HTR-8/SVneo (cell line): ENCODE results near the gene BRD4.
A peak's percentile ranks its signal among the peaks of the same experiment; 100 is the strongest.

Source experiments
- DNase-seq: peaks from one replicate; pipeline ENCODE4 v3.0.0; 2011; ENCODE audit warnings: low spot score, mixed read lengths; ENCODE audit not compliant: insufficient read length
- FAIRE-seq: peaks from 2 replicates; lab custom pipeline; 2011; peaks lifted over from hg19 to GRCh38; lab: Jason Lieb, UNC

BRD4 gene

GRCh38 chr19:15293781-15294491 lies 38.4 kb downstream of the BRD4 start:
- DNase-seq (no peak), FAIRE-seq (no peak)

DNA sequence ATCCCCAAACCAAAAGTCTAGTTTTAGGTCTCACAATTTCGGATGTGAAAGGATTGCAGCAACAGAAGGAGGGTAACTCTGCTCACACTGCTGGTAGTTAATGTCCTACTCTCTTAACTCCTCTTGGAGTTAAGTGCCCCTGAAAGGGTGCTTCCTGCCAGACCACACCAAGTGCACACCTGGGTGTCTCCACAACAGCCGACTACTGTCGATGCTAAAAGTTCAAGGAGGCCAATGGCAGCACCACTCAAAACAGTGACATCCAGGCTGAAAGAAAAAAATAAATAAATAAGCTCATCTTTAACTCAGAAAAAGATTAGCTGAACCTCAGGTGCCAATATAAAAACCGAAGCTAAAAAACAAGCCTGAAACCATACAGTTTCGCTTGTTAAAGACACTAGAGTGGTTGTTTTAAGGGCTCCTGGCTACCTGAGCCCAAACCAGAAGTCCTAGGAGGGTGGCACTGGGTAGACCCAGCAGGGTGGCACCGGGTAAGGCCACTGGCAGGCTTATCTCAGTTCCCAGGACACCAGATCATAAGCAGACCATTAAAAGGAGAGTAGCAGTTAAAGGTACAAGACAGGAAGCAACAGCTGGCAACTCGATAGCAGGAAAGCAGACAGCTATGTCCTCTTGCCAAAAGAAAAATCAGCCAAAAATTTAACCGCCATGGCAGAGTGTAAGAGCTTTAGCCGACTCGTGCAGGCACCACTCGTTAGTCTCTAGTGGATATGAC lies 39.3 kb downstream of the BRD4 start:
- no peak for FAIRE-seq
- no peak for DNase-seq

DNA sequence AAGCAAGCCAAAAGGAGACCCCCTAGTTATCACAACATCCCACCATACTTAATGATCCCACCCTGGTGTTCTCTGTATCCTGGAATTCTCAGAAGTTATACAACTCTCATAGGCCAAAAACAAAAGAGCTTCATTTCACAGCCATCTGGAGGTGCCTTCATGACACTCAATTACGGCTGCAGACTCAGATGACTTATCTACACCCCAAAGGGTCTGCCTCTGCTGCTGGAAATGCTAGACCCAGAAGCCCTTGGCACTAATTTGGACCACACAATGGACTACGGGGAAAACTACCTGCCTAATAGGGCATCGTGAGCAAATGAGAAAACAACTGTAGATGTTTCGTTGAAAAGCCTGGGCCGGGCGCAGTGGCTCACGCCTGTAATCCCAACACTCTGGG lies 40.2 kb downstream of the BRD4 start:
- FAIRE-seq = no peak
- no peak for DNase-seq

GRCh38 chr19:15291548-15292021 lies 40.8 kb downstream of the BRD4 start:
- FAIRE-seq = no peak
- DNase-seq = no peak

DNA sequence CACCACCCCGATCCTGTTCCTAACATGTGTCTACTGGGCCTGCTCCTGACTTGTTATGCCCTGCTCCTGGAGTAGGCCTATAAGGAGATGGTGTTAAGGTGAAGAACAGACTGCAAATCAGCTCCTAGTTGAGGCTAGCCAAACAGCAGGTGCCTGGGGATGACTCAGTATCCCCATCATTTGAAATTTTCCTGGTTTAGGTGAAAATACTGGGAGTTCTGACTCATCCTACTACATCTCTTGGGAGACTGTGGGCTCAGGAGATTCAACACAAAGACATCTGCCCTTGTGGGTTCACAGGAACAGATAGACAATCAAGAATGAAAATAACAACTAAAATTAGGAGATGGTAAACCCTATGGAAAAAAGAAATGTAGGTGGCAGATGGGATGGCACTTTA lies 41.2 kb downstream of the BRD4 start:
- DNase-seq (no peak), FAIRE-seq (no peak)

DNA sequence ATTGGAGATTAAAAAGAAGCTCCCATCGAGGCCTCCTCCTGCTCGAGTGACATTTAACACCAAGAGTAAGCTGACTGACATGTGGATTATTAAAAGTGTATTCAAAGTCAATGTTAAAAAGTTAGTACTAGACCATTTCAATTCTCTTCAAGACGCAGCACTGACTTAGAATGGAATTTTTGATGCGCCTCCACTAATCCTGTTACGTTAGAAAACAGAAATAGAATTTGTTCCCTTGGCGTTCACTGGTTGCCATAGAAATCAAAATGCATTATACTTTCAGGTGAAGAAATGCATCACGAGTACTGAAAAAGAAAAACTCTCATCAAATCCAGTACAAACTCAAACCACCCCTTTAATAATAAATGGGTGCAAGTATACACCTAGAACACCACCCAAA lies 42.2 kb downstream of the BRD4 start:
- DNase-seq (no peak), FAIRE-seq (no peak)

GRCh38 chr19:15289673-15290072 lies 42.7 kb downstream of the BRD4 start:
- no peak for FAIRE-seq
- no peak for DNase-seq

- DNase-seq = no peak
Measured at GRCh38 chr19:15288146-15288963, 44.0 kb downstream of the BRD4 start.

DNA sequence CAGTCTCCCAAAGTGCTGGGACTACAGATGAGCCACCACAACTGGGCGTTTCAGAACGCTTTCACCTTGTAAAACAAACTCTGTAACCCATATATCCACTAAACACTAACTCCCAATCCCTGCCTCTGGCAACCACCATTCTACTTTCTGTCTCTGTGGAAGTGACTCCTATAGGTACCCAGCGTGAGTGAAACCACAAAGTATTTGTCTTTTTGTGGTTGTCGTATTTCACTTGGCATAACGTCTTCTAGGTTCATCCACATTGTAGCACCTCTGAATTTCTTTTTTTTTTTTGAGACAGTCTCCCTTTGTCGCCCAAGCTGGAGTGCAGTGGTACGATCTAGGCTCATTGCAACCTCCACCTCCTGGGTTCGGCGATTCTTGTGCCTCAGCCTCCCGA lies 44.8 kb downstream of the BRD4 start:
- no peak for DNase-seq

More at GRCh38 chr19:15288146-15288963, 44.0 kb downstream of the BRD4 start:
- no peak for FAIRE-seq

GRCh38 chr19:15286688-15287365 lies 45.5 kb downstream of the BRD4 start:
- FAIRE-seq (no peak), DNase-seq (no peak)

More for the DNA sequence above, 44.8 kb downstream of the BRD4 start:
- FAIRE-seq = no peak

GRCh38 chr19:15285896-15286591 lies 46.3 kb downstream of the BRD4 start:
- FAIRE-seq (no peak), DNase-seq (no peak)

DNA sequence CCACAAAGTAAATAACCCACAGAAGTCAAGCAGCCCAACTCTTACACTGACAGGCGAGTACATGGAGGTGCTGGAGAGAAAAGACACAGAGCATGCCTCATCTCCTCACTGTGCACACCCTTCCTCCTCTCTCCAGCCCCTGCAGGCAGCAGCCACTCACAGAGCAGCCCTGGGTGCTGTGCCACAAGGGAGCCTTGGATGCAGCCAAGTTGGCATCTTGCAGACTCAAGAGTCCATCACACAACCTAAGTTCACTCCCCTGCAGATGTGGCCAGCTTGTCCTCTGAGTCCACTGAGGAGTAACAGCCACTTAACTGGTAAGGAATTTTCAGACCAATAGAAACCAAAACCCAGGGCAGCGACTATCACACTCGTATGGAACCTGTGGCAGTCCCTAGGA lies 47.4 kb downstream of the BRD4 start:
- FAIRE-seq = no peak
- no peak for DNase-seq

- no peak for DNase-seq
- no peak for FAIRE-seq
Measured at GRCh38 chr19:15284091-15284490, 48.2 kb downstream of the BRD4 start.

- no peak for DNase-seq
- FAIRE-seq = no peak
Measured at GRCh38 chr19:15283141-15283883, 49.0 kb downstream of the BRD4 start.

DNA sequence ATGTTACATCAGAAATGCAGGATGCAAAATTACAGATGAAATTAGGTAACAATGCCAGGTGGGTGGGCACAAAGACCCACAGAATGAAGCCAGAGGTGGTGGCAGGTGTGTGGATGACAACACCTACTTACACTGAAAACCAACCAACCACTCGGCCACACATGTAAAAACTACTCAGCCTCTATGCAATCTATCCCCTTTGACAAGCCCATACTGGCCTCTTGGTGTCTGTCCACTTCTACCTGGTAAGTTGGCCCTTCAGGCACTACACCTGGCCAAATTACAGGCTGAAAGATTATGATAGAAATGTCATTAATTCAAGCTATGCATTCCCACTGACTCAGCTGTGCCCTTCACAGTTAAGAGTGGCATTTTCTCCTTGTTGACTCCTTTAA lies 50.0 kb downstream of the BRD4 start:
- FAIRE-seq = no peak
- no peak for DNase-seq

- FAIRE-seq (no peak), DNase-seq (no peak)
Measured at GRCh38 chr19:15280915-15281683, 51.2 kb downstream of the BRD4 start.

DNA sequence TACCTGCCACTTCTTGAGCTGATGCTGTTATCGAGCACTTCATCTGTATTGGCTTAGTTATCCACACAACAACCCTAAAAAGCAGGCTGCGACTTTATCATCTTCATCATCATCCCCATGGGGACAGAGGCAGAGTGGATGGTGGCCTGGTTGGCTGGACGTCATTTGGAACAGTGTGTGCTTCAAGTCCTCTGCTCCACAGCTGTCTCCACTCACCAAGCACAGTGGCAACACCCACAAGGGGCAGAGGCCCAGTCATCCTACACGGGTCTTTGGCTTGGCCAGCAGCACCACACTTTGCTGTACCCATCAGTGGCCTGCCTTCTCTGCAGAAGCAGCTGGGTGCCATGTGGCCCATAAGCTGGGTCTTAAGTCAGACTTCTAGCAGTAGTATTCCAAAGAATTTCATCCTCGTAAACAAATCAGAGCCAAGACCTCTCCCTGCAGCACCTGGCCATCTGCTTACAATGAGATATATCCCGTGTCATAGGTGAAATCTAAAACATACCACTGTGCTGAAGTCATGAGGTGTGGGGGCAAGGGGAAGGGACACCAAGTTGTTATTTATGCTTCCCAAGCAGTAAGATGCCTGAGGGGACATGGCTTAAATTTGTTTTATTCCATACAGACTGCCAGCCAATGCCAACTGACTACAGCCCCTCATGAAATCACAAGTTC lies 52.2 kb downstream of the BRD4 start:
- no peak for DNase-seq
- peak; percentile 31 for FAIRE-seq
